Thyroid gland (tissue), 4 donors: ENCODE measurements around the gene TIMM21.

ENCODE experiments used
- POLR2A ChIP-seq, 2 donors: fragments of 450-650 bp; IDR thresholded peaks; one replicate each; pipeline ENCODE4 v1.6.1; 2017; ENCODE audit warnings: antibody characterized with exemption in 2 of 2, mild to moderate bottlenecking in 2 of 2, moderate library complexity in 1 of 2
- TF ChIP-seq, protein P1 (sequence below), 6 experiments: fragments of 200-600 bp in 3 of 6; fragments of 450-650 bp in 3 of 6; sonication (generic) in 3 of 6; IDR thresholded peaks; one replicate each; pipeline ENCODE4 v1.5.1; 2016 to 2019; ENCODE audit warnings: antibody characterized with exemption in 6 of 6, mild to moderate bottlenecking in 2 of 6, inconsistent platforms in 1 of 6, moderate library complexity in 1 of 6

GRCh38 chr18:74163019-74163660 lies 14.8 kb downstream of the TIMM21 start:
- TF ChIP-seq, protein P1, sequence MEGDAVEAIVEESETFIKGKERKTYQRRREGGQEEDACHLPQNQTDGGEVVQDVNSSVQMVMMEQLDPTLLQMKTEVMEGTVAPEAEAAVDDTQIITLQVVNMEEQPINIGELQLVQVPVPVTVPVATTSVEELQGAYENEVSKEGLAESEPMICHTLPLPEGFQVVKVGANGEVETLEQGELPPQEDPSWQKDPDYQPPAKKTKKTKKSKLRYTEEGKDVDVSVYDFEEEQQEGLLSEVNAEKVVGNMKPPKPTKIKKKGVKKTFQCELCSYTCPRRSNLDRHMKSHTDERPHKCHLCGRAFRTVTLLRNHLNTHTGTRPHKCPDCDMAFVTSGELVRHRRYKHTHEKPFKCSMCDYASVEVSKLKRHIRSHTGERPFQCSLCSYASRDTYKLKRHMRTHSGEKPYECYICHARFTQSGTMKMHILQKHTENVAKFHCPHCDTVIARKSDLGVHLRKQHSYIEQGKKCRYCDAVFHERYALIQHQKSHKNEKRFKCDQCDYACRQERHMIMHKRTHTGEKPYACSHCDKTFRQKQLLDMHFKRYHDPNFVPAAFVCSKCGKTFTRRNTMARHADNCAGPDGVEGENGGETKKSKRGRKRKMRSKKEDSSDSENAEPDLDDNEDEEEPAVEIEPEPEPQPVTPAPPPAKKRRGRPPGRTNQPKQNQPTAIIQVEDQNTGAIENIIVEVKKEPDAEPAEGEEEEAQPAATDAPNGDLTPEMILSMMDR (IDR thresholded peaks at IDR 0.05): no peak
- TF ChIP-seq POLR2A (IDR thresholded peaks at IDR 0.05): no peak
